ENCODE measurements around the gene PPP1R26. TPM values are rescaled to one million over a fixed set of nuclear protein-coding genes. Genes with fewer than 3 reads are reported as not detected.
"Not testable (repeated sequence)": the region's sequence is repeated elsewhere in the genome, so short reads cannot be mapped to it uniquely, and the experiment has no call there.

The PPP1R26 gene, protein sequence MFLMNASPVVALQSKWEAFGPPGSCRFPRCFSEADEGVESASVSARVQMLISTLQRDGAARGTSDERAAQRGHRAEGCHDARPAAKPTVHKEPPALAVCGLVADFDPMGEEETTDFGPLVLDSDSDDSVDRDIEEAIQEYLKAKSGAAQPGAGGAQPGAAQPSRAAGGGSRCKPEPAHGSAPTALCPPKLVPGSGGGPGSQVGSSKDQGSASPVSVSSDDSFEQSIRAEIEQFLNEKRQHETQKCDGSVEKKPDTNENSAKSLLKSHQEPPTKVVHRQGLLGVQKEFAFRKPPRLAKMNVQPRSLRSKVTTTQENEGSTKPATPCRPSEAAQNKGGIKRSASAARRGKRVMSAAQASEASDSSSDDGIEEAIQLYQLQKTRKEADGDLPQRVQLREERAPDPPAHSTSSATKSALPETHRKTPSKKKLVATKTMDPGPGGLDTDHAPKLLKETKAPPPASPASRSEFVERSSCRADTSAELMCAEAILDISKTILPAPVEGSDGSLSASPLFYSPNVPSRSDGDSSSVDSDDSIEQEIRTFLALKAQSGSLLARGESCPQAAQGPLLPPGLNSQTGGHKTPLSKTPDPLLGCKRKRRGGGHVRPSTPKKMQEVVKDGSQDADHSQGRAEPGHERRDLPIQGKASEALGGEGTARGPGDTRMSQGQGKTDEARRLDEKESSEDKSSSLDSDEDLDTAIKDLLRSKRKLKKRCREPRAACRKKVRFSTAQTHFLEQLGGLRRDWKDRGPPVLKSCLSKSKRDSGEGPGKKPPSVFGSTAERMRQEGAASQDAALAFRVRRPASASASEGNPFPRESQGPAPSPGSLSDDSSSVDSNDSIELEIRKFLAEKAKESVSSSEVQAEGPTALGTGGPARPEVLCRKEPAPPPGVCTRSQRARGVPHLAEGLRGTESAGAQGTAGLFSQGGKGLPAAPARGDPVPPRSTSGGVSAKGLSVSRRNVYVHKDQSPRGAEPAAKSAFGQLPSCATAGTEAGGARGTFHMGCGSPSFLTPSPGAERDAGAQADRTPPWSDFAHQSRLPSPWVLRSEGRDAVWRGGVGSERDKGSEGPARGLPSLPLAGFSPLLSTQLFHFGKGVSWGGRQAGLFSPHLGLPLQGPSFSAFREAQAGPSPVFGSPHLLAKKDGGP (N-terminal part only)
- total RNA-seq, result 43.1 and 62.2 TPM in 2 replicates
- 25.9 and 33.7 TPM in 2 replicates for polyA plus RNA-seq

GRCh38 chr9:135479469-135480052 lies at the start of gene PPP1R26:
Gene PPP1R26, plus strand, starts transcription at chr9:135479782. Its CDS starts 4,729 bp downstream, at chr9:135484511.
- Histone ChIP-seq H3K36me3 (peaks cover 10% of the 10 kb centered on the region), H3K4me3 (peak within 1 kb of the TSS; percentile 79), H3K9me3 (ENCODE audit: low read depth) (no peaks in the 10 kb centered on the region), H3K4me1 (ENCODE audit: low read depth) (peaks cover 7% of the 10 kb centered on the region), H3K27ac (peak within 1 kb of the TSS; percentile 79), H3K27me3 (no peaks in the 10 kb centered on the region)
- TF ChIP-seq, protein P1, sequence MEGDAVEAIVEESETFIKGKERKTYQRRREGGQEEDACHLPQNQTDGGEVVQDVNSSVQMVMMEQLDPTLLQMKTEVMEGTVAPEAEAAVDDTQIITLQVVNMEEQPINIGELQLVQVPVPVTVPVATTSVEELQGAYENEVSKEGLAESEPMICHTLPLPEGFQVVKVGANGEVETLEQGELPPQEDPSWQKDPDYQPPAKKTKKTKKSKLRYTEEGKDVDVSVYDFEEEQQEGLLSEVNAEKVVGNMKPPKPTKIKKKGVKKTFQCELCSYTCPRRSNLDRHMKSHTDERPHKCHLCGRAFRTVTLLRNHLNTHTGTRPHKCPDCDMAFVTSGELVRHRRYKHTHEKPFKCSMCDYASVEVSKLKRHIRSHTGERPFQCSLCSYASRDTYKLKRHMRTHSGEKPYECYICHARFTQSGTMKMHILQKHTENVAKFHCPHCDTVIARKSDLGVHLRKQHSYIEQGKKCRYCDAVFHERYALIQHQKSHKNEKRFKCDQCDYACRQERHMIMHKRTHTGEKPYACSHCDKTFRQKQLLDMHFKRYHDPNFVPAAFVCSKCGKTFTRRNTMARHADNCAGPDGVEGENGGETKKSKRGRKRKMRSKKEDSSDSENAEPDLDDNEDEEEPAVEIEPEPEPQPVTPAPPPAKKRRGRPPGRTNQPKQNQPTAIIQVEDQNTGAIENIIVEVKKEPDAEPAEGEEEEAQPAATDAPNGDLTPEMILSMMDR (IDR thresholded peaks at IDR 0.05; ENCODE audit: low read depth, low read length), result no peak
- peak in 1 of 2 donors; percentile 69 for DNase-seq (ENCODE audit: low read depth in 1 of 2, low spot score in 1 of 2)

DNA sequence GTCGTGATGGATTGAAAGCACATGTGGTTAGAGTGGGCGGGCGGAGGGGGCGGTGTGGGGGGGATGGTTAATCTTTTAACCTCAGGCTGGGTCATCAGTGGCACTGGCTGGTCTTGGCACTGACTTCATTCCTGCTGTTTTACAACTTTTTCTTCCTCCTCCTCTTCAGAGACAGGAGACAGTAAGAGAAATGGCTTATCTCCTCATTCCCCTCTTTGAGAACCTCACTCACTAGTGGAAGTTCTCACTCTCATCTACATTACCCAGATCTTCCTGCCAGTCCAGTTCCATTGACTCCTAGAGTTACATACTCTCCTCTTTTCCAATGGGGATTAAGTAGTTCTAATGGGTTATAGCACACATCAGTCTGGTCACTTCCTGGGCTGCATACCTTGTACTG lies 42.3 kb upstream of the PPP1R26 start:
- DNase-seq (ENCODE audit: low read depth in 1 of 2, low spot score in 1 of 2), result no peak
- peaks cover 6% of the 10 kb centered on the region for H3K4me1 ChIP-seq (ENCODE audit: low read depth)
- H3K36me3 ChIP-seq, result no peaks in the 10 kb centered on the region
- H3K4me3 ChIP-seq, result no peak overlapping the region
- no peaks in the 10 kb centered on the region for H3K27me3 ChIP-seq
- TF ChIP-seq, protein P1 (IDR thresholded peaks at IDR 0.05; ENCODE audit: low read depth, low read length), result no peak
- no peaks in the 10 kb centered on the region for H3K9me3 ChIP-seq (ENCODE audit: low read depth)
- H3K27ac ChIP-seq, result no peak overlapping the region

DNA sequence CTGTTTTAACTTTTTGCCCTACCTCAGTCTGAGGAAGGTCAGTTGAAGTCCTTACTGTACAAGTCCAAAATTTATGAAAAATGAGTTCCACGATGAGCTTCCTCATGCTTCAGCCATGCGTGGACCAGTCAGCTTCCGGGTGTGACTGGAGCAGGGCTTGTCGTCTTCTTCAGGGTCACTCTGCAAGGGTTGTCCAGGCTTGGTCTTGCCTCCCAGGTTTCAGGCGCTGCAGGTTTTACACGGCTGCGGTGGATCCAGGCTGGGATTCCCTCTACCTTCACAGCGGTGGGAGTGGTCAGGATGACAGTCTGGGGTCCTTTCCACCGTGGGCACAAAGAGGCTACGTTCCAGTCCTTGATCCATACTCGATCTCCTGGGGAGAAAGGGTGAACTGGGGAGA lies 41.9 kb upstream of the PPP1R26 start:
- not testable (repeated sequence) for H3K27ac ChIP-seq; H3K27me3 ChIP-seq; DNase-seq (ENCODE audit: low read depth in 1 of 2, low spot score in 1 of 2); H3K4me3 ChIP-seq; H3K4me1 ChIP-seq (ENCODE audit: low read depth); H3K9me3 ChIP-seq (ENCODE audit: low read depth); H3K36me3 ChIP-seq

DNA sequence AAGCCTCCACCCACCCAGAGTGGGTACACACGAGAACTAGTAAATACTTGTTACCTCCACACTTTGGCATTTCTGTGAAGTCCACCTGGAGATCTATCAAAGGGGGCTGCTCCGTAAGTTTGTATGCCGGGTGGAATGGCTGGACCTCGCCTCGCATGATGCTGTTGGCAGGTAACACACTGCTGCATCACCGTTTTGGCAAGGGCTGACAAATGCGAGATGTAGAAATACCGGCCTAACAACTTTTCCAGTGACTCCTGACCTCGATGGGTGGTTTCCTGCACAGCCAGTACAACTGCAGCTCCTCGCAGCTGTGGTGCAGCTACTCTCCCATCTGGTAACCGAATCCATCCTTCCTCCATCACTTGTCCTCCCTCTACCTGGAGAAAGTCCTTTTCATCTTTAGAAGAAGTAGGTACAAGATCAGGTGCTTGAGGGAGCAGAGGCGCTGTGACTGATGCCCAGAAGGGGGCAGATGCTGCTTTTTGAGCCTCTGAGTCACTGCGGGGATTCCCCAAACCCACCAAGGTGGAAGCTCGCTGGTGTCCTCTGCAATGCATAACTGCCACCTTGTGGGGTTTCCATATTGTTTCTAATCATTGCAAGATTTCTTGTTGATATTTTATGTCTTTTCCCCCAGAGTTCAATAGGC lies 40.9 kb upstream of the PPP1R26 start:
- not testable (repeated sequence) for H3K27me3 ChIP-seq; H3K4me3 ChIP-seq; H3K4me1 ChIP-seq (ENCODE audit: low read depth); DNase-seq (ENCODE audit: low read depth in 1 of 2, low spot score in 1 of 2); H3K9me3 ChIP-seq (ENCODE audit: low read depth); H3K36me3 ChIP-seq; H3K27ac ChIP-seq
- TF ChIP-seq, protein P1 (IDR thresholded peaks at IDR 0.05; ENCODE audit: low read depth, low read length), result peak; percentile 11

DNA sequence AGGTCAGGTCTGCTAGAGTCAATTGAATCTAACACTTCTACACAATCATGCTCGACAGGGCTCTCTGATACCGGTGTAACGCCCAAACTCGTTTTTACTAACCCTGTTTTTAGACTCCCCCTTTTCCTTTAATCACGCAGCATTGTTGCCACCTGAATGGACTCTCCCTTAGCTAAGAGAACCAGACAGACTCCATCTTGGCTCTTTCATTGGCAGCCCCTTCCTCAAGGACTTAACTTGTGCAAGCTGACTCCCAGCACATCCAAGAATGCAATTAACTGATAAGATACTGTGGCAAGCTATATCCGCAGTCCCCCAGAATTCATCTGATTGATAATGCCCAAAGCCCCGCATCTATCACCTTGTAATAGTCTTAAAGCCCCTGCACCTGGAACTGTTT lies 40.1 kb upstream of the PPP1R26 start:
- not testable (repeated sequence) for H3K4me1 ChIP-seq (ENCODE audit: low read depth); H3K4me3 ChIP-seq; DNase-seq (ENCODE audit: low read depth in 1 of 2, low spot score in 1 of 2); H3K36me3 ChIP-seq; H3K27ac ChIP-seq; H3K9me3 ChIP-seq (ENCODE audit: low read depth); H3K27me3 ChIP-seq

GRCh38 chr9:135439916-135440315 lies 39.7 kb upstream of the PPP1R26 start:
- TF ChIP-seq, protein P1 (IDR thresholded peaks at IDR 0.05; ENCODE audit: low read depth, low read length), result no peak
- H3K36me3 ChIP-seq, result no peaks in the 10 kb centered on the region
- H3K4me3 ChIP-seq, result no peak overlapping the region
- no peak overlapping the region for H3K27ac ChIP-seq
- no peaks in the 10 kb centered on the region for H3K9me3 ChIP-seq (ENCODE audit: low read depth)
- H3K27me3 ChIP-seq, result no peaks in the 10 kb centered on the region
- H3K4me1 ChIP-seq (ENCODE audit: low read depth), result peaks cover 6% of the 10 kb centered on the region
- DNase-seq (ENCODE audit: low read depth in 1 of 2, low spot score in 1 of 2), result no peak

All from cardiac muscle cell (in vitro differentiated cells and primary cell).